ENCODE results near the gene PAEP. TPM values are rescaled to one million over a fixed set of nuclear protein-coding genes. Genes with fewer than 3 reads are reported as not detected.
"Not testable (repeated sequence)": the region's sequence is repeated elsewhere in the genome, so short reads cannot be mapped to it uniquely, and the experiment has no call there.

The PAEP gene
- polyA plus RNA-seq, 1 donor: not detected

DNA sequence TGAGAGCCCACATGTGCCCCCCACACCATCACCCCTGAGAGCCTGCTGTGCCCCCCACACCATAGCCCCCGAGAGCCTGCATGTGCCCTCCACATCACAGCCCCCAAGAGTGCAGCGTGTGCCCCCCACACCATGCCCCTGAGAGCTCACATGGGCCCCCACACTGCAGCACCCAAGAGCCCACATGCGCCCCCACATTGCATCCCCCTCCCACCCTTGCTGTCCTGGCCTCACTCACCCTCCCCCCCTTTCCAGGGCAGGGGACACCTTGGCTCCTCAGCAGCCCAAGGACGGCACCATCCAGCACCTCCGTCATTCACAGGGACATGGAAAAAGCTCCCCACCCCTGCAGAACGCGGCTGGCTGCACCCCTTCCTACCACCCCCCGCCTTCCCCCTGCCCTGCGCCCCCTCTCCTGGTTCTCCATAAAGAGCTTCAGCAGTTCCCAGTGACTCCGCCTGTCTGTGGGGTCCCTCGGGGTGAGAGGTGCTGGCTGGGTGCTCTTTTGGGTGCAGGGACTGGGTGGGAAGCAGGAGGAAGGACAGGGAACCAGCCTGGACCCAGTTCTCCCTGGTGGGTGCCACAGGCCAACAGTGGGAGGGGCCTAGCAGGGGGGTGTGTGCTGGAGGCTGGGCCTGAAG, 35.3 kb upstream of the PAEP start:
- DNase-seq: no peak

DNA sequence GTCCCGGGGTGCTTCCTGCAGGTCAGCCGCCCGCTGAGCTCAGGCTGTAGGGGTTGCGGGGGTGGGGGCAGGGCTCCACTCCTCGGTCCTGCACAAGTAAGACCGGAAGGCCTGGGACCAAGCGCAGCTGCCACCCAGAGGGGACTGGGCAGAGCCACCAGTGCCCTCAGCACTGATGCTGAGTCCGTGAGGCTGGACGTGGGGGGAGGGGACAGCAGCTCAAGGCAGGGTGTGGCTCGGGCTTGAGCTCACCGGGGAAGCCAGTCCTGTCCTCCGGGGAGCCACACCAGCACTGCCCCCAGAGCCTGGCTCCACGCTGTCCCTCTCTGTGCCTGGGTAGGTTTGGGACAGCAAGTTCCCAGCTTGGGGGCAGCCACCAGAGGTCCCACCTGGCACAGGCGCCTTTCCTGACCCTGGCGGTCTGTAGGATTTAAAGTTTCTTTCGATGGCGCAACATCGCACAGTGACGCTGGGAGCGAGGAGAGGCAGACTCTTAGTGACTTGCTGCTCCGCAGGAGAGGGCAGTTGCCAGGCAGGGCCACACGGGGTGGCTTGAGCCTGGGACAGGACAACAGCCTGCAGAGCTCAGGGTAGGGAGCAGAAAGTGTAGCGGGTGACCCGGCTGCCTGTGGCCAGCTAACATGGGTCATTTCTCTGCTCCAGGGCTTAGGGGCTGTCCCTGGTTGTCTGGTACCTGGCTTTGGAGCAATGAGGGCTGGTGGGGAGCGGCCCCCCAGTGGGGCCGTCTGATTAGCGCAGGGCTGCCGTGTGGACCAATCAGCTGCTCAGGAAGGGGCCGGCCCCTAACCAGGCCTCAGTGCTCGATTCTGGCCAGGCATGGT, 34.6 kb upstream of the PAEP start:
- no peak for DNase-seq

DNA sequence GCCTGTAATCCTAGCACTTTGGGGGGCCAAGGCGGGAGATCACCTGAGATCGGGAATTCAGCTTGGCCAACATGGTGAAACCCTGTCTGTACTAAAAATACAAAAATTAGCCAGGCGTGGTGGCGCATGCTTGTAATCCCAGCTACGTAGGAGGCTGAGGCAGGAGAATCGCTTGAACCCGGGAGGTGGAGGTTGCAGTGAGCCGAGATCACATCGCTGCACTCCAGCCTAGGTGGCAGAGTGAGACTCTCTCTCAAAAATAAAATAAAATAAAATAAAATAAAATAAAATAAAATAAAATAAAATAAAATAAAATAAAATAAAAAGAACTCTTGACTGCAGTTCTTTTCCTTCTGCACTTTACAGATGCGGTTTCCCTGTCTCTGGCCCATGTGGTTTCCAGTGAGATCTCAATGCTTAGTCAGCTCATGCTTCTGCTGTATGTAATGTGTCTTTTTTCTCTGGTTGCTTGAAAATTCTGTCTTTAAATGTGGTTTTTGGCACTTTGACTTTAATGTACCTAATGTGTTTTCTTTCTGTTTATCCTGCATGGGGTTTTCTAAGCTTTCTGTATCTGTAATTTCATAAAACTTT, 32.6 kb upstream of the PAEP start:
- not testable (repeated sequence) for DNase-seq

DNA sequence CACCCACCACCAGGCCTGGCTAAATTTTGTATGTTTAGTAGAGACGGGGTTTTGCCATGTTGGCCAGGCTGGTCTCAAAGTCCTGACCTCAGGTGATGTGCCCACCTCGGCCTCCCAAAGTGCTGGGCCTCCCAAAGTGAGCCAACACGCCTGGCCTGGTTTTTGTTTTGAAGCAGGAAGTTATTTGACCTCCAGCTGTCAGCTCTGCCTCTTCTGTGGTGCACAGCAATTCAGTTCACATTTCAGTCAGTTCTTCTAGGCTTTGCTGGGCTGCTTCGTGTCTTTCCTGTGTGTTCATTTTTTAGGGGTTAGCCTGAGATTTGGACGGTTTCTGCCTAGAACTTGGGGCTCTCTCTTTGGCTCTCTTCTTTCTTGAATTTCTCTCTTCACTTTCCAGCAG, 31.4 kb upstream of the PAEP start:
- DNase-seq: no peak

DNA sequence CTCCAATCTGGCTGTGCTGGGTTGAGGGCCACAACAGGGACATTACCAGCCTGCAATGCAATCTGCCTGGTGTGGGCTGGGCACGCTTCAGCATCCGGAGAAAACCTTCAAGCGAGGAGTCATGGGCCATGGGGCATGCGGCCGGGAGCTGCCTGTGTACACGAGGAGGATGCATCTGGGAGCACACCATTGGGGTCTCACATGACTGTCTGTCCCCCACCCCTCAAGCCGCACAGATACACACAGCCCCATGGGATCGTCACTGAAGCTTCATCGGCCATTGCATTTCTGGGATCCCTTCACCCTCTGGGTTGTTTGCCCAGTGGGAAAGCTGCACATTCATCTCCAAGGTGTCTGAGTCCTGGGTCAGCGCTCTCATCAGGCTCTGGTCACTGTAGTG, 30.5 kb upstream of the PAEP start:
- DNase-seq: no peak

DNA sequence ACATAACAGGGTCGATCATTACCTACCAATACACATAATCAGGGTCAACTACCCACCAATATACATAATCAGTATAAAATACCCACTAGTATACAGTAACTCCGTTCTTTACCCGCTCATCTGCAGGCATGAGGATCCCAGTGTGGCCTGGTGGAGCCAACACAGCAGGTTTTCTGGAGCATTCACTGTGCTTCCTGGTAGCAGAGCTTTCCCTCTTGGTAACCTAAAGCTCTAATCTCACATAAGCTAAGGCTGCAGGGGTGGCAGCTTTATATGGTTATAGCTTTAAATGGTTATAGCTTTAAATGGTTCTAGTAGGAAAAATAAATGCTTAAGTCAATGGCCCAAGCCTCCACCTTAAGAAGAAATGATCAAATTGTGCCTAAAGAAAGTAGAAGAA, 28.4 kb upstream of the PAEP start:
- DNase-seq: no peak

DNA sequence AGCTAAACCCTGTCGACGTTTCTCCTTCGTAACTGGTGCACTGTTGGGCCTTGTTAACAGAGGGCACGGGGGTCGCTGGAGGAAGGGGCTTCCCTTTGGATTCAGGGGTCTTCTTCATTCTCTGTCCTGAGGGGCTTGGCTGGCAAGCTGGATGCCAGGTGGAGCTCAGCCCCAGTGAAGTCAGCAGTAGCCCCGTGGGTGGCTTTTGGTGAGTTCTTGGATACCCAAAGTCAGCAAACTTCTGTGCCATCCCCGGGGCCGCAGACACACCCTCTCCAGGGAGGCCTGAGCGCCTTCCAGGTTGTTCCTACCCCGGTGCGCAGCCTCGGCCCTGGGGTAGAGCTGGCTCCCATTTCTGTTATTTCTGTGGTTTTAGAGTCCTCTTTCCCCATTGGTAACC, 27.9 kb upstream of the PAEP start:
- no peak for DNase-seq

DNA sequence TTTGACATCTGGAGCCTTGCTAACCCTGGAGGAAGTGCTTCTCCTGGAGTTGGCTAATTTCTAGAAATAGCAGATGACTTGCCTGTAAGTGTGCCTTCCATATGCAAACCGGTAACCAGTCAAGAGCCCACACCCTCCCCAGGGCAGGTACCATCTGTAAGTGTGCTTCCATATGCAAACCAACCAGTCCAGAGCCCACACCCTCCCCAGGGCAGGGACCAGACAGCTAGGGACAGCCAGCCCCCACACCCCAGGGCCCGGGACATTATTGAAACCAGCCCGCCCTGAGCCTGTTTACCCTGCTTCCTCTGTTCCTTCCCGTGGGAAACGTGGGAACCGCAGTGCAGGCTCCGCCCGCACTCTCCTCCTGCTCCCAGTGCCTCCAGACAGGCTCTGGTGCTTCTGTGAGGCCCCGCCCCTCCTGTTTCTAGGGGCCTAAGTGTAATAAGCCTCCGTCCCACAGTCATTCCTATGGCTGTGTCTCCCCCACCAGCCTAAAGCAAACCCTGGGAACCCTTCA, 27.3 kb upstream of the PAEP start:
- not testable (repeated sequence) for DNase-seq

DNA sequence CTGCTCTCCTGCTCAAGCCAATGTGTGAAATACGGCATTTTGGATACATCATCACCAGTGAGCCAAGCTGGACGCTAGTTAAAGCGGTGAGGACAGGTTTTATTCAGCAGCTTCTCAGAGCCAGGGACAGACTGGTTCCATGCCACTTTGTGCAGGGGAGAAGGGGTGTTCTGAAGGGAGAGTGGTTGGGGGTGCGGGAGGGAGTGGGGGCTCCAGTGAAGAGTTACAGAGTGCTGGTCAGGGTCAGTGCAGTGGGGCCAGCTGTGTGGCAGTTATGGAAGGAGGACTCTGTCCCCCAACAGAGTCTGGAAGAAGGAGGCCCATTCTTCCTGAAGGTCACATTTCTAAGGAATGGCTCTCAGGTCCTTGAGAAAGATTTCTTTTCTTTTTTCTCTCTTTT, 26.7 kb upstream of the PAEP start:
- DNase-seq: not testable (repeated sequence)

DNA sequence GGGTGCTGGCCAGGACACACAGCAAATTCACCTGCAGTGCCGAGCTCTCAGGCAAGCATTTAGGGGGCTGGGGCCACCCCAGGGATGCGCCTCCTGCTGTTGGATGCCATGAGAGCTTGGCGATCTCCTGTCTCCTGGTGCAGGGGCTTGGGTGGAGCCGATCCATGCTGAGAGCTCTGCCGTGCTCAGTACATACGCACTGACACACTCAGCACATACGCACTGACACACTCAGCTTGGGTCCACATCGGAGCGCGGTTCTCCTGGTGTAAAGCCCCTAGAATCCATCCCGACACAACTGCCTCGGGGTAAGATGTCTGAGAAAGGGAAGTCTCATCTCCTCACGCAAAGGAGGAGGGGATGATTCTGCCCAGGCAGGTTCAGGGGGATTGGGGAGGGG, 25.9 kb upstream of the PAEP start:
- DNase-seq: not testable (repeated sequence)

DNA sequence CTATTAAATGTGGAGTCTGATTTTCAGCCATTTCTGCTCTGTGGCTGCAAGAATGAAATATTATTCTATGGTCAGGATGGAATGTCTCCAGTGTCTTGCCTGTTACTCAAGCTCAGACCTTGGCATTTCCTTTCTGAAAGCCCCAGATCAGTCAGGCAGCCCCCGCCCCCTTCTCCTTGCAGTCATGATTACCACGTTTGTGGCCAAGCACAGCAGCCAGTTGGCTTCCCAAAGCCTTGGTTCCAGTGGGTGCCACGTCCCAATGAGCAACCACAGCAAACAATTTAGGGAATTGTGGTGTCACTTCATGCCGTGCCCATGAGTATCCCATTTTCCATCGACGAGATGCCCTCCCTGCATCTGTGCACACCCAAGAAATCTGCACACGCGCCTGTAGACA, 25.3 kb upstream of the PAEP start:
- DNase-seq: no peak

DNA sequence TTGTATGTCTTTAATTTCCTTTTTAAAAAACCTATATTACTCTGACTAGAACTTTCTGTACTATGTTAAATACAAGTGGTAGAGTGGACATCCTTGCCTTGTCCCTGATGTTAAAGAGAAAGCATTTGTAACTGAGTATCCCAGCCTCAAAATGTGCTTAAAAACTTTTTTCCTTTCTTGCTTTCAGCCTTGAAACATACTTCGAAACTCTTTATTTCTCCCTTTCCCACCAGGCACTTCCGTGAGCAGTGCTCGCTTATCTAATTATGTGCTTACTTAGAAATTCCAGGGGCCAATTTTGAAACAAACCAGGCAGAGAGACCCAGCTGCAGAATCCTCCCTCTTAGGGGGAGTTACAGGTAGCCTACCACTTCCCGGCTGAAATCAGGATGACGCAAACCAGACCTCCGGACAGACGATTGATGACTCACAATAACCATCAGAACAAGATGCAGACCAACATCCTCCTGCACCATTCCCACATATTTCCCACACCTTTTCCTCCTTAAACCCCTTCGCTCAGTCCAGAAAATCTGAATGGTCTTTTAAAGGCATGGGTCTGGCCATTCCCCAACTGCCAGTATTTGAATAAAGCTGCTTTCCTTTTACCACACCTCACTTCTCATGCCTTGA, 18.2 kb upstream of the PAEP start:
- not testable (repeated sequence) for DNase-seq

DNA sequence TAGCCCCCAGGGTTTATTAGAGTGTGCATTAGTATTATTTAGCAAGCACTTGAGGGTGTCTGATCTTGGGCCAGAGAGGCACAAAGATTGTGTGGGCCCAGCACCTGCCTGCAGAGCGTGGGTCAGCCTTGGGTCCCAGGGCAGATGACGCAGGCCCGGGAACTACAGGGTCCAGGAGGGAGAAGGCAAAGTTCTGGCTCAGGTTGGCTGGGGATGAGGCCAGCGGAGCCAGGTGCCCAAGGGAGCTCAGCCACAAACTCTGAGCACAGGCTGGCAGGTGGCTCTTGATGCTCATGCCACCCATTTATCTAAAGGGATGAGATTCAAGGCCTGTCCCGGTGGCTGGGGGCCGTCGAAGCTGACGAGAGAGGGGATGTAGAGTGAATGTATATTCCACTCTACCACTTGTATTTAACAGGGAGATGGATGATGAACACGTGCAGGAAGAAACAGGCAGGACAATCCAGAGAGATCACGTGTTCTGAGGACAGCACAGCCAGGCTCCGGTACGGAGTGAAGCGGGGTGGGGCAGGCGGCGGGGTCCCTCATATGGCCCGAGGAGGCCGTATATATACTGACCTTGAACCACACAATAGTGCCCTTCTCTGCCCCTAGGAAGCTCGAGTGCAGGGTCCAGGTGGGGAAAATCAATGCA, 16.4 kb upstream of the PAEP start:
- no peak for DNase-seq

DNA sequence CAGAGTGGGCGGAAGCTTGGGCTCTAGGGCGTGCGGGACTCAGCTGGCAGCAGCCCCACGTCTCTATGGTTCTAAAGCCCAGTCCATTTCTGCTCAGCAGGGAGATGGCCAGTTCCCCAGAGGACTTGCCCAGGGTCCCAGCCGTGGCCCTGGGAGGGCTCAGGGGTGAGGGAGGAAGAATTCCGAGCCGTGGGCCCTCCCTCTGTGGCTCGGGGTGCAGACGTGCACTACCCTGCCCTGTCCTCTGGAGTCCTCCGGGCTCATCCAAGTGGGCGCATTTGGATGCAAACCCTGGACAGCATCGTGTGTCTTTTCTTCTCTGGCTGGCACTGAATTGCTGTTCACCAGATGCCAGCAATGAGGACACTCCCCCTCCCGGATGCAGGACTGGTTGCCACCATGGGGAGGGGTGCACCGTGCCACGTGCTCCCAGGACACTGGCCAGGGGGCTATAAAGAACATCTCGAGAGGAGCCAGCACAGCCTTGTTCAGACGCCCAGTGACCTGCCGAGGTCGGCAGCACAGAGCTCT, 15.8 kb upstream of the PAEP start, which contains the start of gene OBP2A:
Gene OBP2A (plus strand): TSS at position 481 of the 531 bp plus-strand sequence. CDS start 55 bp downstream, outside the sequence.
- DNase-seq: not testable (repeated sequence)

DNA sequence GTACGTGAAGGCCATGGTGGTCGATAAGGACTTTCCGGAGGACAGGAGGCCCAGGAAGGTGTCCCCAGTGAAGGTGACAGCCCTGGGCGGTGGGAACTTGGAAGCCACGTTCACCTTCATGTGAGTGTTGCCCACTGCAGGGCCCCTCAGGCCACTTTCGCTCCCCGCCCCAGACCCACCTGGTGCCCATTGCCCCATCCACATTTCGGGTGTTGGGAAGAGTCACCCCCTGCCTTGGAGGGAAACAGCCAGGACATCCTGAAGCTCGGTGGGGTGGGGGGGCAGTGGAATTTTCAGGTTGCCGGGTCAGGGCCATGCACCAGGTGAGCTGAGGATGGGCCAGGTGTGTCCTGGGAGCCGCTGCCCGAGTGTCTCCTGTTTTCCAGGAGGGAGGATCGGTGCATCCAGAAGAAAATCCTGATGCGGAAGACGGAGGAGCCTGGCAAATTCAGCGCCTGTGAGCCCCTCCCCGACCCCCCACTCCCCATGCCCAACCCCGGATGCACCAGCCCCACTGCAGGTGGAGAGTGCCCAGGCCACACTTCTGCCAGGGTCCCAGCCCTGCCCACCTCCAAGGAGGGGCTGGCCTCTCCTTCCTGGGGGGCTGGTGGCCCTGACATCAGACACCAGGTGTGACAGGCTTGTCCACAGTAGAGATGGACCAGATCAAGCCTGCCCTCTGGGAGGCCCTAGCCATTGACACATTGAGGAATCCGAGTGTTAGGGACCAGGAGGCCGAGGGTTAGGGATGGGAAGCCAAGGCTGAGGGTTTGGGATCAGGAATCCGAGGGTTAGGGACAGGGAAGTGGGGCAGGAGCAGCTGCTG, 14.6 kb upstream of the PAEP start:
- not testable (repeated sequence) for DNase-seq

DNA sequence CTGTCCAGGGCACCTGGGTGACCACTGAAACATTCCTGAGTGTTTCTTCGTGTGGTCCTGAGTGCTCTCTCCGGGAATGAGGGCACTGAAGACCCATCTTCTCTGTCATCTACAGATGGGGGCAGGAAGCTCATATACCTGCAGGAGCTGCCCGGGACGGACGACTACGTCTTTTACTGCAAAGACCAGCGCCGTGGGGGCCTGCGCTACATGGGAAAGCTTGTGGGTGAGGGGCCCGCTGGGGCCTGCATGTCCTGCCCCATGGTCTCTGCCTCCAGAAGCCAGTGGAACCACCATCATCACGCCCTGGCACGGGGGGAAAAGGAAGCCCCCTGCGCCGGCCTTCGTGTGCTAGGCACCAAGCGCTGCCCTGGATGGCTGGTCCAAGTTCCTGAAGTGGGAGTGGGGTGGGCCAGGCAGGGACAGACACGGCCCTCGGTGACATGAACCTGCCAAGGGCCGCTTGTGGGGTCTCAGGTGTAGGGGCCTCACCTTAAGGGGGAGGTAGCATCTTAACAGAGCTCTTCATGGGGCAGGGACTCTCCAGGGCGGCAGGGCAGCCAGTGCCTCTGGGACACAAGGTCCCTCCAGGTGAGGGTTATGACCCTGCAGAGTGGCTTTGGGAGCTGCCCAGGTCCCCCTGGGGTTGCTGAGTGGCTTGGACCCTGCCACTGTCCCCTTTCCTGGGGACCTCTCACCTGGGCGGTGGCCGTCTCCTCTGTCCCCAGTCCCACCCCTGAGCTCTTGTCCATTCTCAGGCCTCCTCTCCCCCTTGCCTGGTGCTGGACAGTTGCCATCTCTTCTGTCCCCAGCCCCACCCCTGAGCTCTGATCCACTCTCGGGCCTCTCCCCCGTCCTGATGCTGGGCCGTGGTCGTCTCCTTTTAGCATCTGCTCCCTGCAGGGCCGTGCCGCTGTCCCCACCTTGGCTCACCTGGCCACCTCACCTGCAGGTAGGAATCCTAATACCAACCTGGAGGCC, 13.5 kb upstream of the PAEP start:
- DNase-seq: no peak

DNA sequence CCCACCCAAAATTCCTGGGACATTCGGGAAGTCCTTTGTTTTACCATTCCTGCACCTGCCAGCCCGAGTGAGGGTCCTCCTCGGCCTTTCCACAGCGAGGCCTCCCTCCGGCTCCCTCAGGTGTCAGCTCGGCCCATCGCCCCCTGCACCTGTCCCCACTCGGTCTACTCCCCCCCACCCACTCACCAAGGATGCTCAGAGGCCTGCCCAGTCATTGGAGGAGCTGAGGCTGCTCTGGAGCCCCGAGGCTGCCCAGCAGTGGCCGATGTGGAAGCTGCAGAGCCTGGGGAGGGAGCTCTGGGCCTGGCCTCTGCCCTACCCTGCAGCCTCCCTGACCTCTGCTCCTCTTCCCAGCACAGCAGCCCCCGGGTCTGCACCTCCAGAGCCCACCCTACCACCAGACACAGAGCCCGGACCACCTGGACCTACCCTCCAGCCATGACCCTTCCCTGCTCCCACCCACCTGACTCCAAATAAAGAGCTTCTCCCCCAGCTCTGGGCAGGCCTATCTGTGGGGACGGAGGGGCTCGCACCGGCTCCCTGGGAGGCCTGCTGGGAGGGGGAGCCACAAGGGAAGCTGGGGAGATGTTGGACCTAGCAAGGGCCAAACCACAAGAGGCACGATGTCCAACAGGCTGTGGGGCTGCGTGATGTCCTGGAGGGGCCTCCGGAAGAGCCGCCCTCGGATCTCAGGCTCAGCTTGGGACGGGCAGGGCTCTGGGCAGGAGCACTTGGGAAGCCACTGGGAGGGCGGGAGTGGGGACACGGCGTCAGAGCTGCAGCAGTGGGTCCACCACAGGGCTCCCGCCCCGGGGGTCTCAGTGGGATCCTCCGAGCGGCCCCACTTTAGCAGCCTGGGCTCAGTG, 11.8 kb upstream of the PAEP start:
- DNase-seq: not testable (repeated sequence)

DNA sequence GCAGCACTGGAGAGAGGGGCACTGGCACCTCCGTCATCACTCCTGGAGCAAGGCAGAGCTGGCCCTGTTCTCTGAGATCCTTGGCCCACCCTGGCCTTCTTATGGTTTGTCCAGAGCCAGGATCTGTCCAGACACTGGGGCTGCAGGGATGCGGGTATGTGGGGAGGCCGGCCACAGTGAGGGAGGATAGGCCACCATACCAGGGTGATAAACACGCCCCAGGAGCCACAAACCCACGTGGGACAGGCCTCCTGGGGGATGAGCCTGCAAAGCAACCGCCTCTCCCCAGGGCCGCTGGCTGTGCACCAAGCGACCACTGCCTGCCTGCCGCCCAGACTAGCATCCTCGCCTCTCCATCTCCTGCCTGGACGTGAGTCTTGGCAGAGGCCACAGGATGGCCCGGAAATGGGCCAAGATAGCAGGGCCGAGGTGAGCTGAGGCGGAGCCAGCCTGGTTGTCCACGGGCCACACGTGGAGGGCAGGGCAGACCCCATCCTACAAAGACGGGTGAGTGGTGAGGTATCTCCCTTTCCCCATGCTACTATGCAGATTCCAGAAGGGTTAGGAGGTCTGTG, 11.1 kb upstream of the PAEP start:
- DNase-seq: no peak
